Activated T-helper 2 cell treated with anti-CD3 and anti-CD28 coated beads, Interferon-gamma antibody, Interleukin-2, Interleukin-4, amounts not matched to agents 10 μg/mL and 5 μg/mL and 100 μg/mL, durations not matched to agents 14 hours and 24 hours and 36 hours (primary cell): ENCODE results near the gene RPS6KA5. TPM values are rescaled to one million over a fixed set of nuclear protein-coding genes. Genes with fewer than 3 reads are reported as not detected.
"Not testable (repeated sequence)": the region's sequence is repeated elsewhere in the genome, so short reads cannot be mapped to it uniquely, and the experiment has no call there.

Experiments
- DNase-seq: peaks from one replicate; pipeline ENCODE4 v3.0.0; 2021; ENCODE audit warnings: low spot score
- H3K27ac Mint-ChIP-seq: one replicate; pipeline ENCODE4 v1.8.0; 2021; ENCODE audit warnings: mixed read lengths
- H3K27me3 Mint-ChIP-seq: one replicate; pipeline ENCODE4 v1.8.0; 2021; ENCODE audit warnings: low read depth, mixed read lengths
- H3K36me3 Mint-ChIP-seq: one replicate; pipeline ENCODE4 v1.8.0; 2021; ENCODE audit warnings: low read depth, mixed read lengths
- H3K4me1 Mint-ChIP-seq: one replicate; pipeline ENCODE4 v1.8.0; 2021; ENCODE audit warnings: low read depth, mixed read lengths
- H3K4me3 Mint-ChIP-seq: one replicate; pipeline ENCODE4 v1.8.0; 2021; ENCODE audit warnings: low read depth, mild to moderate bottlenecking, moderate library complexity, mixed read lengths
- H3K9me3 Mint-ChIP-seq: one replicate; pipeline ENCODE4 v1.8.0; 2021; ENCODE audit warnings: mixed read lengths
- intact Hi-C: fragments of 100-400 bp; cut with micrococcal nuclease; formaldehyde crosslinking; loops from one replicate; pipeline ENCODE4 v1.15.1; 2023
- total RNA-seq: library from RNA; stranded (reverse); gene quantifications from 2 replicates; pipeline ENCODE4 v1.2.3, GENCODE V29; 2022

Gene RPS6KA5
- total RNA-seq, 1 donor from 2014 or later = 21.4 TPM

DNA sequence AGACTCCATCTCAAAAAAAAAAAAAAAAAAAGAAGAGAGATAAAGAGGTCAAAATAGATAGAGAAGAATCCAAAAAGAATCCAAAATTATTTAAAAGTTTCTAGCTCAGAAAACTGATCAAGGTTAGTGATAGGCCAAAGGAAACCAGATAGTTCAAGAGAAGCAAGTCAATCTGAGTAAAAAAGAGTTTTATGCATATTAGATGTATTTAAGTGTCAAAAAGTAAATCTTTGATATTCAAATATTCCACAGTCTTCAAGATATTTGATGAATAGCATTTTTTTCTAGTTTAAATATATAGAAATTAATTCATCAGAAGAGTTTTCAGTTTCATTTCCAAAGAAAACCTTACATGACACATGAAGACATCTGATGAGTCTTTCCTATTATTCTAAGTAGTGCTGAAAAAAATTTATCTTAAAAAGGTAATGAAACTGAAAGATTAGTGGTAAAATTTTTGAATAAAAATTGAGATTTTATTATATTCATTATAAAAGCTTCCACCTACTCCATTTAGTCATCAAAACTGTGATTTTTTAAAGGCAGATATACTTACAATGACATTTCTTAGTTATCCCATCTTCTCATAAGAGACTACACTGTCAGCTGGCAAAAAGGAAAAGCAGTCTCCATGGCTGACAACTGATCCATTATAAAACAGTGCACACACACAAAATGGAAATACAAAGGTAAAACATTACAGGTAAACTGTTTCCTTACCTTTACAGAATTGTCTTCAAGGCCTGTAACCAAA lies 68.6 kb downstream of the RPS6KA5 start:
- Mint-ChIP-seq H3K4me1 (peaks cover 48% of the 10 kb centered on the region), H3K27ac (peak overlapping the region; percentile 34), H3K9me3 (no peaks in the 10 kb centered on the region), H3K27me3 (no peaks in the 10 kb centered on the region), H3K4me3 (no peak overlapping the region), H3K36me3 (peaks cover 71% of the 10 kb centered on the region)
- intact Hi-C loops = no loop called here
- DNase-seq = no peak

DNA sequence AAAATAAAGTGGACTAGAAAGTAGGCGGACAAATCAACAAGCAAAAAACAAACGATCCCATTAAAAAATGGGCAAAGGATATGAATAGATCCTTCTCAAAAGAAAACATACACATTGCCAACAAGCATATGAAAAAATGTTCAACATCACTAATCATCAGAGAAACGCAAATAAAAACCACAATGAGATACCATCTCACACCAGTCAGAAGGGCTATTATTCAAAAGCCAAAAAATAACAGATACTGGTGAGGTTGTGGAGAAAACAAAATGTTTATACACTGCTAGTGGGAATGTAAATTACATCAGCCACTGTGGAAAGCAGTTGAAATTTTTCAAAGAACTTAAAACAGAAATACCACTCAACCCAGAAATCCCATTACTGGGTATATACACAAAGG lies 70.3 kb downstream of the RPS6KA5 start:
- Mint-ChIP-seq H3K4me3 (no peak overlapping the region), H3K9me3 (no peaks in the 10 kb centered on the region), H3K27me3 (no peaks in the 10 kb centered on the region), H3K4me1 (peaks cover 53% of the 10 kb centered on the region), H3K36me3 (peaks cover 64% of the 10 kb centered on the region), H3K27ac (no peak overlapping the region)
- no peak for DNase-seq
- intact Hi-C loops = no loop called here

DNA sequence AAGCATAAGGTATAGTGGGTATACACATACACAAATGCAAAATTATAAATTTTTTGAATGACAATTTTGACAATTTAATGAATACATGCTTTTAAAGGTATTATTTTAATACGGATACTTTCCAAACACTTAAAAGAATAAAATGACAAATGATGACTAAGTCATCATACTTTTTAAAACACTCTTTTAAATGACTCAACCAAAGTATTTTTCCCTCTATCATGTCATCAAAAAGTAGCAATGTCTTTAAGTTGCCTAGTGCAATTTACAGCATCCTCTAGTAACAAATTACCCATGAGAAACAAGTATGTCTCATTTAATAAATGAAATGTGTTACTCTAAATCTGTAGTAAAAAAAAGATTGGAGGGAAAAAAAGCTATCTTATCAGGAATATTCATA lies 73.3 kb downstream of the RPS6KA5 start:
- Mint-ChIP-seq H3K27me3 (no peaks in the 10 kb centered on the region), H3K27ac (no peak overlapping the region), H3K4me3 (no peak overlapping the region), H3K36me3 (peaks cover 57% of the 10 kb centered on the region), H3K4me1 (peaks cover 34% of the 10 kb centered on the region), H3K9me3 (no peaks in the 10 kb centered on the region)
- DNase-seq = no peak
- intact Hi-C loops = no loop called here

DNA sequence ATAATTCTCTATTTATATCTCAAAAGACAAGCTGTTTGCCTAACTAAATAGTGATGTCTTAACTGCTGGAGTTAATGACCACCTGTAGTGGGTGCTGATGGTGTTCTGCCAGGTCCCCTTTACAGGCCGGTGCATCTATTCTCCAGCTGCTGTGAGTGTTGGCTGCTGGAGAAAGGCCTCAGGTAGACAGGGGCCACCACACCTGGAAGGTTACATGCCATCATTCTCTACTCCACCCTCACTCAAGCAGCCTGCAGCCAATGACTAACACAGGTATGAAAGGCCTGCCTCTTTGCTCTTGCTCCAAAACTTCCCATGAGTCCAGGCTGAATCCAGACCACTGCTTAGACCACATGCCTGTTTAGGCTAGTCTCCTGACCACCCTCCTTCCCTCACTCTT lies 73.9 kb downstream of the RPS6KA5 start:
- H3K27me3 Mint-ChIP-seq = no peaks in the 10 kb centered on the region
- H3K4me3 Mint-ChIP-seq = no peak overlapping the region
- DNase-seq = no peak
- no peaks in the 10 kb centered on the region for H3K9me3 Mint-ChIP-seq
- H3K4me1 Mint-ChIP-seq = peaks cover 31% of the 10 kb centered on the region
- H3K36me3 Mint-ChIP-seq = peaks cover 57% of the 10 kb centered on the region
- intact Hi-C loops = no loop called here
- H3K27ac Mint-ChIP-seq = no peak overlapping the region

DNA sequence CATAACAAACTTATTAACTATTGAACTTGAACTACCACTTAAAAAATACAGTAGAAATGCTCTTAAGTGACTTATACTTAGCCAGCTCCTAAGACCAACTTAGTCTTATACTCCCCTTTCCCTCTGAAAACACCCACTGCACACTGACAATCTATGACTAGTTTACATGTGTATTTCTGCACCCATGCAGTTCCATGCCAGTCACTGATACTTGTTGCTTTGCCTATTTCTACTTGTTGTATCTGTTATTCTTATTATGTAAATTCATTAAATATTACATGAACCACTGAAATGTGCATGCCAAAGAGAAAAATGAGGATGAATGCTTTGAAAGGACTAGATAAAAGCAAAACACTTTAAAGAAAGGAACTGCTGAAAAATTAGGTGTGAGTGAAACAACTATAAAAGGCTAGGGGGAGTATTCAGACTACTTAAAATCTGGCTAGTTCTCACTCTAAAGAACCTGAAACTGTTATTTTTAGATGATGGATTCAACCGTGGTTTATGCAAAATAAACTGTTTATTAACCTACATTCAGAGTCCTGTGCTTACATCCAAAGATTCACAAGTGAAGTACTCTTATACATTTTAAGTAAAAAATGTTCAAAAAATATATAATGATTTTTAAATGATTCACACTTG lies 74.7 kb downstream of the RPS6KA5 start:
- intact Hi-C loops = no loop called here
- Mint-ChIP-seq H3K36me3 (peaks cover 53% of the 10 kb centered on the region), H3K4me3 (no peak overlapping the region), H3K9me3 (no peaks in the 10 kb centered on the region), H3K27me3 (no peaks in the 10 kb centered on the region), H3K27ac (no peak overlapping the region), H3K4me1 (peaks cover 24% of the 10 kb centered on the region)
- no peak for DNase-seq

DNA sequence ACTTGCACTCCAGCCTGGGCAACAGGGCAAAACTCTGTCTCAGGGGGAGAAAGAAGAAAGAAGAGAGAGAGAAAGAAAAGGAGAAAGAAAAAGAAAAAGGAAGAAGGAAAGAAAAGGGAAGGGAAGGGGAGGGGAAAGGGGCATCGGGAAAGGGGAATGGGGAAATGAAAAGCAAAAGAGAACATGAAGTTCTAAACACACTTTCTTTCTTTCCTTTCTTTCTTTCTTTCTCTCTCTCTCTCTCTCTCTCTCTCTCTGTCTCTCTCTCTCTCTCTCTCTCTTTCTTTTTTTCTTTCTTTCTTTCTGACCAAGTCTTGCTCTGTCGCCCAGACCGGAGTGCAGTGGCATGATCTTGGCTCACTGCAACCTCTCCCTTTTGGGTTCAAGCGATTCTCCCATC lies 76.9 kb downstream of the RPS6KA5 start:
- H3K4me3 Mint-ChIP-seq = no peak overlapping the region
- no peaks in the 10 kb centered on the region for H3K9me3 Mint-ChIP-seq
- peaks cover 41% of the 10 kb centered on the region for H3K36me3 Mint-ChIP-seq
- H3K4me1 Mint-ChIP-seq = peaks cover 13% of the 10 kb centered on the region
- no peaks in the 10 kb centered on the region for H3K27me3 Mint-ChIP-seq
- intact Hi-C loops = no loop called here
- no peak for DNase-seq
- H3K27ac Mint-ChIP-seq = peak overlapping the region; percentile 5

DNA sequence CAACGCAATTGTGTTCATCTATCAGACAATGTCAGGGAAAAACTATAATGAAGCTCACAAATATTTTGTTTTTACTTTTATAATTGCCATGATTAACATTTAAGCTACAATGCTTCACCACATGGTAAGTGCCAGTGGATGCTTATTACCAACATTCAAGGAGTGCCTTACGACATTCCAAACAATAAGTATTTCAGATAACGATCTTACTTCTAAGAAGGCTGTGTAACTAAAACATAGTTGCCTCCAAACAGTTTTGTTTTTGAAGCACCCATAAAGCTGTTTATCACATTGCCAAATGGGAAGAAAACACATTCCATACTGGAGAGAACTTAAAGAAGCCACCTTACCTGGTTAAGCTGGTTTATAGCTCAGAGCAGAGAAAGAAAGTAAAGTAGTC lies 78.8 kb downstream of the RPS6KA5 start:
- Mint-ChIP-seq H3K4me3 (no peak overlapping the region), H3K27ac (no peak overlapping the region), H3K9me3 (no peaks in the 10 kb centered on the region), H3K4me1 (peaks cover 5% of the 10 kb centered on the region), H3K27me3 (no peaks in the 10 kb centered on the region), H3K36me3 (peaks cover 44% of the 10 kb centered on the region)
- no peak for DNase-seq
- intact Hi-C loops = no loop called here

DNA sequence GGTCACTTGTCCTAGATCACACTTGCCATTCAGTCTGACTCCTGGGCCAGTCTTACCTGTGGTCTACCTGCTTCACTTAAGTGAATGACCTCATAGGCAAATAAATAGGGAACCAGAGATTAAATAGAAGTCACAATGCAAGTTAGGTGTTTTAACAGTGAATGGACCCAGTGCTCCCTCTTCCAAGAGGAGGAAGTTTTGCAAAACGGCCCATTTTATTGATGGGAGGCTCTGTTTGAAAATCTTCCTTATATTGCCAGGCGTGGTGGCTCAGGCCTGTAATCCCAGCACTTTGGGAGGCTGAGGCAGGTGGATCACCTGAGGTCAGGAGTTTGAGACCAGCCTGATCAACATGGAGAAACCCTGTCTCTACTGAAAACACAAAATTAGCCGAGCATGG lies 79.8 kb downstream of the RPS6KA5 start:
- H3K4me1 Mint-ChIP-seq, H3K27ac Mint-ChIP-seq, H3K9me3 Mint-ChIP-seq, intact Hi-C loops, H3K27me3 Mint-ChIP-seq, H3K4me3 Mint-ChIP-seq, DNase-seq: not testable (repeated sequence)
- H3K36me3 Mint-ChIP-seq = peaks cover 50% of the 10 kb centered on the region

DNA sequence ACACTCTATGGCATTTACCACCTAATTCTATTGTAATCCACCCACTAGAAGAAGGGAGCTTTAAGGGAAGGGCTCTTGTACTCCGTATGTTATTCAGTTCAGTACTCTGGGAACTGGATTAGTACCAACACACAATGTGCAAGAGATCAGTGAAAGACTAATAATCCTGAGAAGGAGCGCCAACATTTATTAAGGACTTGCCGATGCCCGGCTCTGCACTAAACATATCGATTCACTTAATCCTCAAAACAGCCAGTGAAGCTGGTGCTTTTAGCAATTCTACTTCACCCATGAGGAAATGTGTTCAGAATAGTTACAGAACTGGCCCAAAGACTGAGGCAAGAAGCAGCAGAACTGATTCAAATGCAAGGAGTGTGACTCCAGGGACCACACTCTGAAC lies 80.9 kb downstream of the RPS6KA5 start:
- no peaks in the 10 kb centered on the region for H3K9me3 Mint-ChIP-seq
- no peak overlapping the region for H3K4me3 Mint-ChIP-seq
- H3K36me3 Mint-ChIP-seq = peaks cover 59% of the 10 kb centered on the region
- no peak overlapping the region for H3K27ac Mint-ChIP-seq
- DNase-seq = no peak
- intact Hi-C loops = no loop called here
- no peaks in the 10 kb centered on the region for H3K27me3 Mint-ChIP-seq
- peaks cover 2% of the 10 kb centered on the region for H3K4me1 Mint-ChIP-seq

DNA sequence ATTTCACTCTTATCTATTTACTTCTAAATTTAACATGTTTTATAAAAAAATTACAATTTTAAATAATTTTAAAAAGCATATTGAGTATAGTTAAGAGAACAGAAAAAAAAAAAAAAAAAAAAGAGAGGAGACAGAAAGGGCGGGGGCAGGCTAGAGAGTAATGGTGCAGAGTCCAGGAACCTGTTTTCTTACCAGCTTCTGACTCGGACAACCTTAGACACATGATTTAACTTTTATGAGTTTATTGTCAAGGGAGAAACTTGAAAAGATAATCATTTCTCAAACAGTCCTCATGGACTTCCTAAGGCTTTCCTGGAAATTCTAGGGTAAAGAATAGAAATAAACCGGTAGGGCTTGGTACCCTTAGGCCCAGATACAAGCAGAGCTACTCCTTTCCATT lies 84.3 kb downstream of the RPS6KA5 start:
- Mint-ChIP-seq H3K4me1 (peaks cover 8% of the 10 kb centered on the region), H3K4me3 (no peak overlapping the region), H3K27ac (no peak overlapping the region), H3K9me3 (no peaks in the 10 kb centered on the region), H3K36me3 (peaks cover 67% of the 10 kb centered on the region), H3K27me3 (no peaks in the 10 kb centered on the region)
- DNase-seq = no peak
- intact Hi-C loops = no loop called here

DNA sequence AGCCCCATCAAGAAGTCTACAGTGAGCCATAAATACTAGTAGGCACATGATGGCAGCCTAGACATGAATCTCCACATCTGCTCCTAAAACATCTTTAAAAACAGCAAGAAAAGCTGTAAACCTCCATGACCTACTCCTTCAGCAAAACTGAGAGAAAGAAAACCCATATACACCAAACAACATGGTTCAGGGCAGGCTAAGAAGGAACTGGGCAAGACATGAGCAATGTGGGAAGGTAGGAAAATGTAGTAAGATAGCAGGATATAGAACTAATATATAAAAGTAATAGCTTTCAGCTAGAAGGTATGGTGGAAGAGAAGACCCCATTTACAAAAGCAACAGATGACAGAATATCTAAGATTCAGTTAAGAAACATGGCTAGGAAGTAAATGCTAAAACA lies 88.8 kb downstream of the RPS6KA5 start:
- H3K4me1 Mint-ChIP-seq = peaks cover 35% of the 10 kb centered on the region
- peaks cover 11% of the 10 kb centered on the region for H3K9me3 Mint-ChIP-seq
- H3K36me3 Mint-ChIP-seq = peaks cover 67% of the 10 kb centered on the region
- H3K27me3 Mint-ChIP-seq = no peaks in the 10 kb centered on the region
- H3K4me3 Mint-ChIP-seq = no peak overlapping the region
- DNase-seq = no peak
- no peak overlapping the region for H3K27ac Mint-ChIP-seq
- intact Hi-C loops = no loop called here

DNA sequence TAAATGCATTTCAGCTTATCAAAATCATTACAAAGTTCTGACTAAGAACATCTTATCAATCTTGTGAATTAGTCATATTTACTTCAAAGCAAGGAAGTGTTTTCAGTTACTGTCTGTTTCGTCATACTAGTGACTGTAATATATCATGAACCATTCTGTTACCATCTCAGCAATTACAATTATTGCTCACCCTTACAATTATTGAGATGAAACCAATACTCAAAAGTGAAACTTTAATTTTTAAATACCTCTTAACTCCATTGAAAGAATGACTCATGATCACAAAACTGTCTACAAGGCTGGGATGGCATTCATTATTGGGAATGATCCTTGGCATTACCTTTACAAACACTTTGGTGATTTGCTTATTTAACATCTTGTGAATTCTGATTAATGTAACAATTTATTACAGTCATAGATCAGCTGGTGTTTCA lies 90.3 kb downstream of the RPS6KA5 start:
- no peak for DNase-seq
- peaks cover 11% of the 10 kb centered on the region for H3K9me3 Mint-ChIP-seq
- no peaks in the 10 kb centered on the region for H3K27me3 Mint-ChIP-seq
- H3K4me3 Mint-ChIP-seq = peak overlapping the region; percentile 66
- H3K4me1 Mint-ChIP-seq = peaks cover 45% of the 10 kb centered on the region
- intact Hi-C loops = loop anchor here (1.0 kb wide), 5 partner anchors 52 to 258 kb away; no protein-coding TSS in a partner anchor
- H3K36me3 Mint-ChIP-seq = peaks cover 67% of the 10 kb centered on the region
- peak overlapping the region; percentile 93 for H3K27ac Mint-ChIP-seq

DNA sequence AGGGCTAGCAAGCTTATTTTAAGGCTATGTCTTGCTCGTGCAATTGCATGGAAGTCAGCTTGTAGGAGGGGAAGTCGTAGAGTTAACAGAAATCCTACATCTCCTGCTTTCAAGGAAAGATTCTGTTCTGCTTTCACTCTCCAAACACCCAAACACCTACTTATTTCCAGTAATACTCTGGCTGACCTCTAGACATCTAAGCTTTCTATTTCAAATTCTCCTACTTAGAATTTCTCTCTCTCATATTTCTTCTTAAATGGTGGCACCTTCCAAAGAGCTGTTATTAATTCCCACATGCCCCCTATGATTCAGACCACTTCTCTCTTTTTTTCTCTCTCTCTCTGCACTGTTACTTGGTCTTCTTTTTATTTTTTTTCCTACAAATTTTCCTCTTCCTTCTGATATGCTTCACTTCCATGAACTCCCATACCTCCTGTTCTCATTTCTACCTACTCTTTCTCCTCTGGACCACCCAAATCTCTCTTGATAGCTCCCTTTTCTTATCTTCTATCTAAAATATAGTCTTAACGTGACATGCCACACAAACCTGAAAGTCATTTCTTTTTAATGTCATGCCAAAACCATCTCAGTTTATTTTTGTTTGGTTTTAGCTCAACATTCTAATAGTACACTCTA lies 90.8 kb downstream of the RPS6KA5 start:
- Mint-ChIP-seq H3K27me3 (no peaks in the 10 kb centered on the region), H3K36me3 (peaks cover 65% of the 10 kb centered on the region), H3K4me3 (peak overlapping the region; percentile 66), H3K4me1 (peaks cover 43% of the 10 kb centered on the region), H3K27ac (peak overlapping the region; percentile 93), H3K9me3 (peaks cover 11% of the 10 kb centered on the region)
- intact Hi-C loops = loop anchor here (1.0 to 2.0 kb wide), 7 partner anchors 53 to 259 kb away; partner anchors contain the start of gene DGLUCY
- DNase-seq = no peak
